Right lobe of liver (tissue), 6 donors: ENCODE results near the gene MBOAT7. TPM values are rescaled to one million over a fixed set of nuclear protein-coding genes. Genes with fewer than 3 reads are reported as not detected.

Experiments used
- ATAC-seq, 4 donors: fragments of 200-7000 bp; cut with Tn5 transposase; one replicate each; pipeline ENCODE4 v1.9.1; 2020; ENCODE audit warnings: mild to moderate bottlenecking in 4 of 4, moderate library complexity in 4 of 4
- DNase-seq, 3 donors: peaks; one replicate each; pipeline ENCODE4 v3.0.0-alpha.2; 2020
- H3K27ac ChIP-seq, 3 donors: fragments of 200-600 bp; one replicate each; pipeline ENCODE4 v1.8.0; 2022
- H3K27me3 ChIP-seq, 2 donors: fragments of 200-600 bp; one replicate each; pipeline ENCODE4 v1.8.0; 2022
- H3K36me3 ChIP-seq, 4 donors: fragments of 200-600 bp; sonication (generic) in 1 of 4; one replicate each; pipeline versions ENCODE4 v1.5.1 to v1.8.0; 2017 to 2022; ENCODE audit warnings: control low read depth in 1 of 4
- H3K4me1 ChIP-seq, 4 donors: fragments of 200-600 bp; sonication (generic) in 1 of 4; one replicate each; pipeline versions ENCODE4 v1.5.1 to v1.8.0; 2017 to 2022; ENCODE audit warnings: control low read depth in 1 of 4
- H3K4me3 ChIP-seq, 3 donors: fragments of 200-600 bp; one replicate each; pipeline ENCODE4 v1.8.0; 2022
- H3K9me3 ChIP-seq, 4 donors: fragments of 200-600 bp; sonication (generic) in 1 of 4; one replicate each; pipeline versions ENCODE4 v1.5.1 to v1.8.0; 2017 to 2022; ENCODE audit warnings: control low read depth in 1 of 4
- POLR2A ChIP-seq: fragments of 450-650 bp; IDR thresholded peaks from one replicate; pipeline ENCODE4 v1.6.1; 2017; ENCODE audit warnings: antibody characterized with exemption, mild to moderate bottlenecking
- WGBS: methylation state at CpG from one replicate; pipeline ENCODE4 v1.1.6; 2018; ENCODE audit warnings: low coverage, low lambda C conversion rate; ENCODE audit not compliant: insufficient coverage; ENCODE audit errors: missing lambda C conversion rate; 5-methylcytosine and 5-hydroxymethylcytosine counted together
- intact Hi-C, 2 donors: fragments of 100-400 bp; cut with DNase I; formaldehyde crosslinking; loops; one replicate each; pipeline versions ENCODE4 v1.11.2 to v1.14.1; 2022
- total RNA-seq, 6 experiments: library from RNA; depleted of rRNA in 2 of 6; stranded (reverse); fragments of >200 nt in 2 of 6; fragmentation: NEBNext Ultra II Directional in 3 of 6; extraction: Animal tissue kit (Norgen Biotek cat#: 25700) in 3 of 6; gene quantifications; one replicate each; pipeline versions ENCODE4 v1.1.0 to v1.2.4, GENCODE V29; 2016 to 2023
- TF ChIP-seq, protein P1 (sequence below), 4 donors: fragments of 200-600 bp in 3 of 4; fragments of 450-650 bp in 1 of 4; IDR thresholded peaks; one replicate each; pipeline versions ENCODE4 v1.5.1 to v1.8.0; 2016 to 2022; ENCODE audit warnings: antibody characterized with exemption in 4 of 4, mild to moderate bottlenecking in 2 of 4
- donor health status: DM: no; HTN: yes; CAD: no.
- donor health status: DM: no; HTN: no; CAD: no.
- donor health status: DM: no; HTN: no; CAD: no.
- donor health status: DM: no; HTN: yes; CAD: no.
- donor health status: DM: no; HTN: yes; CAD: no.

The MBOAT7 gene
- total RNA-seq, 6 experiments from 2014 or later = 26.6 to 57.7 (median 32.9) TPM

- TF ChIP-seq, protein P1, sequence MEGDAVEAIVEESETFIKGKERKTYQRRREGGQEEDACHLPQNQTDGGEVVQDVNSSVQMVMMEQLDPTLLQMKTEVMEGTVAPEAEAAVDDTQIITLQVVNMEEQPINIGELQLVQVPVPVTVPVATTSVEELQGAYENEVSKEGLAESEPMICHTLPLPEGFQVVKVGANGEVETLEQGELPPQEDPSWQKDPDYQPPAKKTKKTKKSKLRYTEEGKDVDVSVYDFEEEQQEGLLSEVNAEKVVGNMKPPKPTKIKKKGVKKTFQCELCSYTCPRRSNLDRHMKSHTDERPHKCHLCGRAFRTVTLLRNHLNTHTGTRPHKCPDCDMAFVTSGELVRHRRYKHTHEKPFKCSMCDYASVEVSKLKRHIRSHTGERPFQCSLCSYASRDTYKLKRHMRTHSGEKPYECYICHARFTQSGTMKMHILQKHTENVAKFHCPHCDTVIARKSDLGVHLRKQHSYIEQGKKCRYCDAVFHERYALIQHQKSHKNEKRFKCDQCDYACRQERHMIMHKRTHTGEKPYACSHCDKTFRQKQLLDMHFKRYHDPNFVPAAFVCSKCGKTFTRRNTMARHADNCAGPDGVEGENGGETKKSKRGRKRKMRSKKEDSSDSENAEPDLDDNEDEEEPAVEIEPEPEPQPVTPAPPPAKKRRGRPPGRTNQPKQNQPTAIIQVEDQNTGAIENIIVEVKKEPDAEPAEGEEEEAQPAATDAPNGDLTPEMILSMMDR (IDR thresholded peaks at IDR 0.05) = no peak
- no peak for TF ChIP-seq POLR2A
- no peaks in the 10 kb centered on the region for H3K27me3 ChIP-seq
- H3K4me3 ChIP-seq = peak overlapping the region; percentile 94 to 98 (median 97)
- peaks cover 3 to 13% (median 8%) of the 10 kb centered on the region in 4 donors for H3K36me3 ChIP-seq
- H3K9me3 ChIP-seq = no peaks in the 10 kb centered on the region
- no peak for ATAC-seq
- intact Hi-C loops = no loop called here
- 9% methylated on average over 4 of the region's 31 CpGs for WGBS
- DNase-seq = no peak
- no peak overlapping the region for H3K27ac ChIP-seq
- H3K4me1 ChIP-seq = peaks cover 0 to 22% (median 7%) of the 10 kb centered on the region in 4 donors
Observed at GRCh38 chr19:54138489-54139256, 50.7 kb downstream of the MBOAT7 start.

DNA sequence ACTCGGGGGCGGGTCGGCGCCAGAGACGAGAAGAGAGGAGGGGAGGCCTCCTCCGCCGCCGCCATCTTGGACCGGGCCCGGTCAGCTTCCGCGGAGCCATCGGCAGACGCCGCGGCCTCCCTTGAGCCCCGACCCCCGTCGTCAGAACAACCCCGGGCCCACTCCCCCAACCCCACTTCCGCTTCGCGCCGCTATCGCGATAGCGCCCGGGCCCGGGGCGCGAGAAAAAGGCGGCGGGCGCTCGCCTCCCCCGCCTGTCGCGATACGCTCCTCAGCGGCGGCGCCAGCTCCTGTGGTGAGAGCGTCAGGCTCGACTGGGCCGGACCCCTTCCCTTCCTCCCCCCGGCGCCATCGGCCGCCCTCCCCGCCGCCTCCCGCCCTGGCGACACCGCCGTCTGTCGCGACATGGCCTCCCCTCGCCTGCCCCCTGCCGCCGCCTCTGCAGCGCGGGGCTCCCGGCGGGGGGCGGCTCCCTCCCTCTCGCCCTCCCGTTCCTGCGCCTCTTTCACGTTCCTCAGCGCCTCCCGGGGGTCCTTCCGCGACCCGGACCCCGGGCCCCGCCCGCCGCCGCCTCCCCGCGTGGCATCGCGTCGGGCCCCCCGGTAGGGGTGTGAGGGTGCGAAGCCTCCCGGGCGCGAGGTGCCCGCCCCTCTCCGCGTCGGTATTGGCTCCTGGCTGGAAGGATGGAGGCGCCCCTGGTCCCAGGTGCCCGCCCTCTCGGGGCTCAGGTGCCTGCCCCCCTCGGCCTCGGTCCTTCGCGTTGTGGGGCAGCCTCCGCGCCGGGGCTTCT is 51.5 kb downstream of the MBOAT7 start, which contains the start of gene CNOT3:
TSS of gene CNOT3 (plus strand) at position 64 of the 790 bp plus-strand sequence. CDS start 5,217 bp downstream, outside the sequence.
- H3K27me3 ChIP-seq = no peaks in the 10 kb centered on the region
- H3K27ac ChIP-seq = peak within 1 kb of the TSS; percentile 83 to 88 (median 84)
- no peaks in the 10 kb centered on the region for H3K9me3 ChIP-seq
- DNase-seq (no peak), ATAC-seq (no peak)
- intact Hi-C loops = no loop called here
- H3K36me3 ChIP-seq = peaks cover 0 to 5% (median 3%) of the 10 kb centered on the region in 4 donors
- TF ChIP-seq POLR2A = peak; percentile 65
- TF ChIP-seq, protein P1 (IDR thresholded peaks at IDR 0.05) = no peak
- WGBS = 2% methylated on average over 35 of the region's 103 CpGs
- H3K4me1 ChIP-seq = peaks cover 0 to 22% (median 7%) of the 10 kb centered on the region in 4 donors
- H3K4me3 ChIP-seq = peak within 1 kb of the TSS; percentile 94 to 98 (median 97)

GRCh38 chr19:54136864-54137698 is 52.3 kb downstream of the MBOAT7 start:
- 0% methylated on average over 30 of the region's 46 CpGs for WGBS
- intact Hi-C loops = no loop called here
- Histone ChIP-seq H3K4me3 (peak overlapping the region; percentile 94 to 98 (median 97)), H3K27me3 (no peaks in the 10 kb centered on the region), H3K4me1 (peaks cover 0 to 22% (median 7%) of the 10 kb centered on the region in 4 donors), H3K9me3 (no peaks in the 10 kb centered on the region), H3K27ac (peak overlapping the region; percentile 83 to 88 (median 84)), H3K36me3 (peaks cover 0 to 2% (median 0%) of the 10 kb centered on the region in 4 donors)
- peak; percentile 83 for TF ChIP-seq POLR2A
- TF ChIP-seq, protein P1 (IDR thresholded peaks at IDR 0.05) = no peak
- peak; percentile 84 to 92 (median 88) for ATAC-seq
- DNase-seq = peak; percentile 99 to 100 (median 100)
